K562 (cell line): Measurements from ENCODE around the gene PPP1R15B. TPM values are rescaled to one million over a fixed set of nuclear protein-coding genes. Genes with fewer than 3 reads are reported as not detected.

Source experiments
- ATF1 ChIP-seq, 2 experiments: fragments of 450-650 bp in 1 of 2; IDR thresholded peaks; 2 replicates each; pipeline ENCODE4 v1.6.1; 2016; ENCODE audit warnings: missing compliant biosample characterization in 1 of 2, missing genetic modification characterization in 1 of 2
- ATF7 ChIP-seq: fragments of 450-650 bp; IDR thresholded peaks from 2 replicates; pipeline ENCODE4 v1.7.1; 2014; ENCODE audit warnings: mild to moderate bottlenecking, moderate library complexity
- HES1 ChIP-seq: fragments of 450-650 bp; IDR thresholded peaks from 2 replicates; pipeline ENCODE4 v1.6.1; 2016; ENCODE audit warnings: low read depth, mild to moderate bottlenecking, moderate library complexity
- HNRNPL ChIP-seq: fragments of 200-400 bp; formaldehyde crosslinking; IDR thresholded peaks from 2 replicates; pipeline ENCODE4 v1.6.1; 2017; ENCODE audit warnings: low read depth, mild to moderate bottlenecking, low read length
- MEIS2 ChIP-seq: fragments of 450-650 bp; IDR thresholded peaks from 2 replicates; pipeline ENCODE4 v1.6.1; 2014; ENCODE audit warnings: mild to moderate bottlenecking; ENCODE audit not compliant: partially characterized antibody
- MNT ChIP-seq, 2 experiments: fragments of 450-650 bp; conservative IDR thresholded peaks; 2 replicates each; pipeline ENCODE4 v1.6.1; 2017; ENCODE audit warnings: mild to moderate bottlenecking in 2 of 2, moderate library complexity in 2 of 2
- MYNN ChIP-seq, 2 experiments: sonication (generic); formaldehyde crosslinking in 1 of 2; IDR thresholded peaks; 2 replicates each; pipeline versions ENCODE4 v1.5.0 to v1.6.1; 2016 to 2020; ENCODE audit warnings: antibody characterized with exemption in 1 of 2, missing genetic modification reagents in 1 of 2
- NR2C2 ChIP-seq, 2 experiments: fragments of 200-800 bp in 1 of 2; sonication (Bioruptor generic) in 1 of 2; sonication (generic) in 1 of 2; formaldehyde crosslinking in 1 of 2; IDR thresholded peaks; 2 replicates each; pipeline versions ENCODE4 v1.6.1 to v1.8.0; 2016 to 2022; ENCODE audit warnings: mild to moderate bottlenecking in 1 of 2, missing compliant biosample characterization in 1 of 2, missing genetic modification characterization in 1 of 2, missing genetic modification reagents in 1 of 2
- SP2 ChIP-seq: IDR thresholded peaks from 2 replicates; pipeline ENCODE4 v1.6.1; 2011; ENCODE audit warnings: mild to moderate bottlenecking, low read depth, low read length, moderate library complexity; ENCODE audit not compliant: poor library complexity, severe bottlenecking; ENCODE audit errors: extremely low read depth
- TAL1 ChIP-seq: fragments of 450-650 bp; IDR thresholded peaks from 2 replicates; pipeline ENCODE4 v1.6.1; 2016; ENCODE audit warnings: mild to moderate bottlenecking
- ZNF280B ChIP-seq: fragments of 250-450 bp; sonication (Bioruptor Pico); IDR thresholded peaks from 2 replicates; pipeline ENCODE4 v1.5.1; 2021; ENCODE audit warnings: mild to moderate bottlenecking
- ZNF318 ChIP-seq, 2 experiments: fragments of 450-650 bp; IDR thresholded peaks; 2 replicates each; pipeline ENCODE4 v1.6.1; 2016; ENCODE audit warnings: mild to moderate bottlenecking in 2 of 2, borderline replicate concordance in 1 of 2, low read depth in 1 of 2, moderate library complexity in 1 of 2
- polyA plus RNA-seq, 8 experiments: library from polyadenylated mRNA; depleted of rRNA in 4 of 8; stranded (reverse) in 5 of 8; unstranded in 3 of 8; fragments of >200 nt; fragmentation: Nextera tagmentation in 2 of 8; fragmentation: Illumina TruSeq in 1 of 8; extraction: Ambion mirVana in 2 of 8; extraction: Trizol in 1 of 8; gene quantifications; 2 replicates each; pipeline versions ENCODE4 v1.2.1 to v1.2.3, GENCODE V29; 2011 to 2014; ENCODE audit warnings: inconsistent platforms in 1 of 8, missing spikeins in 1 of 8
- total RNA-seq, 7 experiments: library from RNA; depleted of rRNA in 6 of 7; stranded (reverse); fragments of >200 nt in 6 of 7; fragmentation: Illumina TruSeq in 2 of 7; extraction: Trizol in 2 of 7; gene quantifications; 2 replicates each; pipeline versions ENCODE4 v1.2.1 to v1.2.3, GENCODE V29; 2011 to 2021; ENCODE audit warnings: low replicate concordance in 1 of 7

PPP1R15B gene
- total and polyA plus RNA-seq, 9 of the 15 experiments (the other 6 are each of a cell fraction or from before 2014, with no cell fraction given) = 17.0 to 48.1 (median 30.8) TPM

DNA sequence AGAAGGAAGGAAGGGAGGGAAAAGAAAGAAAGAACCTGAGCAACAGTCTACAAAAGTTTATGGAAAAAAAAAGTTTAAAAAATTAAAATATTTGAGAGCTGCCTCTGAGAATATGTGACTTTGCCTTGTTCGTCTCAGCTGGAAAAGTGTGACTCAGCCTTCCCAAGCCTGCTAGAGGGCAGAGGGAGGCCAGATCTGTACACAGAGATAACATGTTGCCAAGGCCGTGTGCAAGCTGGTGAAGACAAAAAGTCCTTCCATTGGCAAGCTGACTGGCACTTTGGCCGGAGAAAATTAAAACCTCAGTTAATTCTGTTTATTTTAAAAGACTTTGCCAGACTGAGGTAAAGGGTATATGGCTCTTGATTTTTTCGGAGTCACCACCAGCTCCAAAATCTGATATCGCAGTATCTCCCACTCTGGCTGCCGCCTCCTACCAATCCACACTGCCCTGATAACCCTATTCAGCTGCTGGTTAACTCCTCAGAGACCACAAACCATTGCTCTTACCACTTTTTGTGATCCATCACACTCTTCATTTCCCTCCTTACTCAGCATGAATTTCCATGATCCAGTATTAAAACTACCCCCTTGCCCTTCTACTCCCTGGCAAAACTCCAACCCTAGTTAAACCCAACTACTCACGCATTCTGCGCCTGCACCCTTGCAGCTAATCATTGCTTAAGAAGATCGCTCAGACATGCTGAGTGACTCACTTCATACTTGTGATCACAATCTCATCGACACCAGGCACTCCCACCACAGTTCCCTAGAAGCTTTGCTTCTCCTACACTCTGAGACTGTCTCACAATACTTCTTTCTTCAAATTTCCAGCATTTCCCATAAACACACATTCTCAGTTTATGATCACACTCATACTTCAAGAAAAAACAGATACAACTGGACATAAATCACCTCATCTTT lies 5.7 kb upstream of the PPP1R15B start (continued):
- peak; percentile 59 to 82; a peak in 3 of 4 replicates for TF ChIP-seq ZNF318 (IDR thresholded peaks at IDR 0.05; ENCODE audit: borderline replicate concordance in 1 of 2, low read depth in 1 of 2)
- no peak for TF ChIP-seq ZNF280B (CRISPR knock-in tag)
- peak; percentile 84 for TF ChIP-seq MEIS2
- TF ChIP-seq MNT (conservative IDR thresholded peaks at IDR 0.05) = peak in 1 of 2 experiments; percentile 58; a peak in 2 of 4 replicates
- TF ChIP-seq HNRNPL = 0 out of 2 replicates have a peak, but pooled peaks have one; percentile 41
- peak; percentile 79 for TF ChIP-seq ATF7
- no peak for TF ChIP-seq NR2C2 (CRISPR knock-in tag; IDR thresholded peaks at IDR 0.05)
- TF ChIP-seq NR2C2 (tag; IDR thresholded peaks at IDR 0.05) = peak; percentile 78
- peak; percentile 62 for TF ChIP-seq TAL1
- no peak for TF ChIP-seq ATF1 (CRISPR knock-in tag; IDR thresholded peaks at IDR 0.05)
- peak; percentile 72 for TF ChIP-seq ATF1 (tag; IDR thresholded peaks at IDR 0.05)
- peak; percentile 65; the same call in 1 of the 2 replicates for TF ChIP-seq MYNN (IDR thresholded peaks at IDR 0.05)
- TF ChIP-seq MYNN (CRISPR knock-in tag; IDR thresholded peaks at IDR 0.05) = no peak
- peak; percentile 99 for TF ChIP-seq HES1
- TF ChIP-seq SP2 = no peak
